Measurements from ENCODE around the gene ZSCAN12. TPM values are rescaled to one million over a fixed set of nuclear protein-coding genes. Genes with fewer than 3 reads are reported as not detected.

Gene ZSCAN12
- total RNA-seq, 2 experiments from 2014 or later, result 8.4 to 10.5 TPM

- Histone ChIP-seq H3K9me2 (ENCODE audit: insufficient read depth, low read length) (no peaks in the 10 kb centered on the region), H3K4me1 (ENCODE audit: insufficient read depth, low read length, poor library complexity, severe bottlenecking) (no peaks in the 10 kb centered on the region), H3K27ac (ENCODE audit: low read depth, low read length, poor library complexity, severe bottlenecking) (no peak overlapping the region), H3K79me2 (ENCODE audit: insufficient read depth, low read depth, low read length) (no peaks in the 10 kb centered on the region), H3K4me3 (ENCODE audit: low read depth, low read length, poor library complexity, severe bottlenecking) (no peak overlapping the region), H3K4me2 (ENCODE audit: low read length) (no peak overlapping the region), H4K20me1 (ENCODE audit: insufficient read depth, low read length) (no peaks in the 10 kb centered on the region), H2AFZ (ENCODE audit: low read length) (no peak overlapping the region), H3K36me3 (ENCODE audit: insufficient read depth, low read length) (peaks cover 90% of the 10 kb centered on the region), H3K9me3 (ENCODE audit: low read length) (peaks cover 14% of the 10 kb centered on the region; the same call in 1 of the 2 replicates)
- no peak for DNase-seq (ENCODE audit: low spot score)
- ChIA-PET POLR2A (no interaction called here), CTCF (ENCODE audit: unreplicated experiment) (no interaction called here)
- intact Hi-C loops (cut with micrococcal nuclease; ENCODE audit: unreplicated experiment), result no loop called here
- BruUV-seq (replicated peaks), result no TSS peak
- TF ChIP-seq CTCF (conservative IDR thresholded peaks at IDR 0.05; ENCODE audit: low read length), result no peak
- no peak for TF ChIP-seq EZH2phosphoT487 (IDR thresholded peaks at IDR 0.05; ENCODE audit: borderline replicate concordance, low read depth, low read length)
Measured at GRCh38 chr6:28378644-28379043, 20.9 kb downstream of the ZSCAN12 start.

GRCh38 chr6:28377879-28378278 lies 21.7 kb downstream of the ZSCAN12 start:
- H3K9me3 ChIP-seq (ENCODE audit: low read length), result peaks cover 14% of the 10 kb centered on the region; the same call in 1 of the 2 replicates
- DNase-seq (ENCODE audit: low spot score), result no peak
- H2AFZ ChIP-seq (ENCODE audit: low read length), result no peak overlapping the region
- H3K9me2 ChIP-seq (ENCODE audit: insufficient read depth, low read length), result no peaks in the 10 kb centered on the region
- H3K4me3 ChIP-seq (ENCODE audit: low read depth, low read length, poor library complexity, severe bottlenecking), result no peak overlapping the region
- H3K27ac ChIP-seq (ENCODE audit: low read depth, low read length, poor library complexity, severe bottlenecking), result no peak overlapping the region
- CTCF ChIA-PET (ENCODE audit: unreplicated experiment), result no interaction called here
- H4K20me1 ChIP-seq (ENCODE audit: insufficient read depth, low read length), result no peaks in the 10 kb centered on the region
- no peaks in the 10 kb centered on the region for H3K79me2 ChIP-seq (ENCODE audit: insufficient read depth, low read depth, low read length)
- H3K4me2 ChIP-seq (ENCODE audit: low read length), result no peak overlapping the region
- POLR2A ChIA-PET, result interaction anchor here (0.9 kb wide), 1 partner anchor 14 kb away, joined by 6 read pairs; no protein-coding TSS in a partner anchor
- no peaks in the 10 kb centered on the region for H3K4me1 ChIP-seq (ENCODE audit: insufficient read depth, low read length, poor library complexity, severe bottlenecking)
- BruUV-seq (replicated peaks), result no TSS peak
- peaks cover 83% of the 10 kb centered on the region for H3K36me3 ChIP-seq (ENCODE audit: insufficient read depth, low read length)
- intact Hi-C loops (cut with micrococcal nuclease; ENCODE audit: unreplicated experiment), result no loop called here
- TF ChIP-seq EZH2phosphoT487 (IDR thresholded peaks at IDR 0.05; ENCODE audit: borderline replicate concordance, low read depth, low read length), result no peak

GRCh38 chr6:28373925-28374324 lies 25.6 kb downstream of the ZSCAN12 start:
- peaks cover 43% of the 10 kb centered on the region for H3K36me3 ChIP-seq (ENCODE audit: insufficient read depth, low read length)

More at GRCh38 chr6:28373925-28374324, 25.6 kb downstream of the ZSCAN12 start:
- no peak overlapping the region for H3K4me3 ChIP-seq (ENCODE audit: low read depth, low read length, poor library complexity, severe bottlenecking)
- DNase-seq (ENCODE audit: low spot score), result no peak
- no peaks in the 10 kb centered on the region for H3K79me2 ChIP-seq (ENCODE audit: insufficient read depth, low read depth, low read length)
- no peak overlapping the region for H3K4me2 ChIP-seq (ENCODE audit: low read length)
- intact Hi-C loops (cut with micrococcal nuclease; ENCODE audit: unreplicated experiment), result no loop called here
- ChIA-PET POLR2A (no interaction called here), CTCF (ENCODE audit: unreplicated experiment) (no interaction called here)
- no peaks in the 10 kb centered on the region for H3K9me2 ChIP-seq (ENCODE audit: insufficient read depth, low read length)
- peaks cover 7% of the 10 kb centered on the region for H3K4me1 ChIP-seq (ENCODE audit: insufficient read depth, low read length, poor library complexity, severe bottlenecking)
- H3K9me3 ChIP-seq (ENCODE audit: low read length), result peaks cover 12% of the 10 kb centered on the region; the same call in 1 of the 2 replicates
- H4K20me1 ChIP-seq (ENCODE audit: insufficient read depth, low read length), result no peaks in the 10 kb centered on the region
- BruUV-seq (replicated peaks), result no TSS peak
- TF ChIP-seq CTCF (conservative IDR thresholded peaks at IDR 0.05; ENCODE audit: low read length) (no peak), EZH2phosphoT487 (IDR thresholded peaks at IDR 0.05; ENCODE audit: borderline replicate concordance, low read depth, low read length) (no peak)
- H3K27ac ChIP-seq (ENCODE audit: low read depth, low read length, poor library complexity, severe bottlenecking), result no peak overlapping the region
- no peak overlapping the region for H2AFZ ChIP-seq (ENCODE audit: low read length)
